ENCODE data around the gene CMC2. TPM values are rescaled to one million over a fixed set of nuclear protein-coding genes. Genes with fewer than 3 reads are reported as not detected.

Gene CMC2
- total RNA-seq, 1 donor from 2014 or later: 58.5 TPM

DNA sequence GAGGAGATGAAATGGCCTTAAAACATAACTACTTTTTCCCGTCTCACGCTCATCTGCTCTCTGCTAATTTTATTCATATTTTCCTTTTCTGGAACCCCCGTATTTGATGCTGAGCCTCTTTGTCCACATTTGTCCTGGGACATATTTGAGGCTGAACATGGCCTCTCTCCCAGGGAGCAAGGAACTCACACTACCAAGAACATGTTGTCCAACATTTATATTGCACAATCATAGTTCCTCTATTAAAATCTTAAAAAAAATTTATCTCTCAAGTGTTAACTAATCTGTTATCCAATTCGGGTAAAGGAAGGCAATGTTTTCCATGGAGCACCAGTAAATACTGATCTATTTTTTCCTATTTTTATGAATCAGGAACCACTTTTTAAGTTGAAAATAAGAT, 60.2 kb downstream of the CMC2 start:
- no peak for DNase-seq (ENCODE audit: low spot score, unreplicated experiment)
- Mint-ChIP-seq H3K4me3 (ENCODE audit: low read depth) (no peak overlapping the region), H3K4me1 (ENCODE audit: low read depth) (no peaks in the 10 kb centered on the region), H3K36me3 (ENCODE audit: insufficient read depth) (no peaks in the 10 kb centered on the region), H3K27ac (no peak overlapping the region), H3K27me3 (peaks cover 5% of the 10 kb centered on the region), H3K9me3 (ENCODE audit: low read depth) (no peaks in the 10 kb centered on the region)
- TF ChIP-seq CTCF (IDR thresholded peaks at IDR 0.05; ENCODE audit: unreplicated experiment): no peak

GRCh38 chr16:80940069-80940856, 66.4 kb downstream of the CMC2 start:
- peaks cover 11% of the 10 kb centered on the region for H3K27me3 Mint-ChIP-seq
- no peak overlapping the region for H3K4me3 Mint-ChIP-seq (ENCODE audit: low read depth)
- no peak overlapping the region for H3K27ac Mint-ChIP-seq
- no peaks in the 10 kb centered on the region for H3K9me3 Mint-ChIP-seq (ENCODE audit: low read depth)
- no peaks in the 10 kb centered on the region for H3K36me3 Mint-ChIP-seq (ENCODE audit: insufficient read depth)
- TF ChIP-seq CTCF (IDR thresholded peaks at IDR 0.05; ENCODE audit: unreplicated experiment): no peak
- peaks cover 3% of the 10 kb centered on the region for H3K4me1 Mint-ChIP-seq (ENCODE audit: low read depth)
- DNase-seq (ENCODE audit: low spot score, unreplicated experiment): no peak

DNA sequence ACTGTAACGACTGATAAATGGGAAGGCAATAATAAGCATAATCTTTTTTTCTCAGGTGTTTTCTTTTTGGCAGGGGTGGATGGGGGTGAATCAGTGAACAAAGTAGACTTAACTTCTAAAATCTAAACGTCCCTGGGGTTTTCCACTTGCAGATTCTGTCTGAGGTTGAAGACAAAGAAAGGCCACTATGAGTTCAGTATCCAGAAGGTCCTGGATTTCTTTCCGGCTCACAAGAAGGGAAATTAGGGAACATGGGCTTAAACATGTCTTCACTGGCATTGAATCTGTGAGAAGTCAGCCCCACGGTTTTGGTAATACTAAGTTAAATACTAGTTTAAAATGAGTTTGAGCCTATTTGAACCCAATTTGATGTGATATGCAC, 67.8 kb downstream of the CMC2 start:
- TF ChIP-seq CTCF (IDR thresholded peaks at IDR 0.05; ENCODE audit: unreplicated experiment): no peak
- H3K4me3 Mint-ChIP-seq (ENCODE audit: low read depth): no peak overlapping the region
- H3K27ac Mint-ChIP-seq: no peak overlapping the region
- no peak for DNase-seq (ENCODE audit: low spot score, unreplicated experiment)
- no peaks in the 10 kb centered on the region for H3K36me3 Mint-ChIP-seq (ENCODE audit: insufficient read depth)
- no peaks in the 10 kb centered on the region for H3K9me3 Mint-ChIP-seq (ENCODE audit: low read depth)
- H3K4me1 Mint-ChIP-seq (ENCODE audit: low read depth): peaks cover 6% of the 10 kb centered on the region
- peaks cover 23% of the 10 kb centered on the region for H3K27me3 Mint-ChIP-seq

- no peak overlapping the region for H3K4me3 Mint-ChIP-seq (ENCODE audit: low read depth)
- H3K9me3 Mint-ChIP-seq (ENCODE audit: low read depth): no peaks in the 10 kb centered on the region
- TF ChIP-seq CTCF (IDR thresholded peaks at IDR 0.05; ENCODE audit: unreplicated experiment): no peak
- peak overlapping the region; percentile 56 for H3K27ac Mint-ChIP-seq
- peaks cover 29% of the 10 kb centered on the region for H3K27me3 Mint-ChIP-seq
- no peaks in the 10 kb centered on the region for H3K36me3 Mint-ChIP-seq (ENCODE audit: insufficient read depth)
- no peak for DNase-seq (ENCODE audit: low spot score, unreplicated experiment)
- H3K4me1 Mint-ChIP-seq (ENCODE audit: low read depth): peaks cover 6% of the 10 kb centered on the region
These were observed 68.4 kb downstream of the CMC2 start for GRCh38 chr16:80938004-80938878.

DNA sequence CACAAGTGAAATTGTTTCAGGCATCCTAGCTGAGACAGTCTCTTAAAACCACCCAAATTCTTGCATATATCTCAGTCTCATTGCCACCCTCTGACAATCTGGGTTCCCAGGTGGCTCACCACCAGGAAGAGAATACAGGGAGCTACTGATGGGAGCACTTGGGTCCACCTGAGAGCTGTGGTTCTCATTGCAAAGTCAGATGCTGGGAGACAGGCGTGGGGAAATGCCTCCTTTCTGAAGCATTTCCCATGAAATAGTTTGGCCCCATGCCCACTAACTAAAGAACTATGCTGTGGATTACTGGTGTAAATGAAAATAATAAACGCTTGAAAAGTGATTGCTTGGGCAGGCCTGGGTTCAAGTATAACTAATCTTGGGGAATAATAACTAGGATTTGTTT, 70.3 kb downstream of the CMC2 start:
- Mint-ChIP-seq H3K4me3 (ENCODE audit: low read depth) (no peak overlapping the region), H3K27me3 (peaks cover 40% of the 10 kb centered on the region), H3K36me3 (ENCODE audit: insufficient read depth) (no peaks in the 10 kb centered on the region), H3K9me3 (ENCODE audit: low read depth) (no peaks in the 10 kb centered on the region), H3K4me1 (ENCODE audit: low read depth) (peaks cover 11% of the 10 kb centered on the region), H3K27ac (no peak overlapping the region)
- no peak for DNase-seq (ENCODE audit: low spot score, unreplicated experiment)
- no peak for TF ChIP-seq CTCF (IDR thresholded peaks at IDR 0.05; ENCODE audit: unreplicated experiment)
